Subcutaneous adipose tissue (tissue), 4 donors: ENCODE results near the gene ASCL4. TPM values are rescaled to one million over a fixed set of nuclear protein-coding genes. Genes with fewer than 3 reads are reported as not detected.

Source experiments
- total RNA-seq, 4 donors: library from RNA; depleted of rRNA; stranded (reverse); fragments of >200 nt; gene quantifications; one replicate each; pipeline ENCODE4 v1.1.0, GENCODE V29; 2016
- TF ChIP-seq, protein P1 (sequence below): fragments of 450-650 bp; IDR thresholded peaks from one replicate; pipeline ENCODE4 v1.5.1; 2016; ENCODE audit warnings: low read depth, mild to moderate bottlenecking, control low read depth, antibody characterized with exemption, moderate library complexity

ASCL4 gene, protein sequence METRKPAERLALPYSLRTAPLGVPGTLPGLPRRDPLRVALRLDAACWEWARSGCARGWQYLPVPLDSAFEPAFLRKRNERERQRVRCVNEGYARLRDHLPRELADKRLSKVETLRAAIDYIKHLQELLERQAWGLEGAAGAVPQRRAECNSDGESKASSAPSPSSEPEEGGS
- total RNA-seq: under 1 TPM in 1 of 4 donors, not detected in 3; 0.17 TPM

DNA sequence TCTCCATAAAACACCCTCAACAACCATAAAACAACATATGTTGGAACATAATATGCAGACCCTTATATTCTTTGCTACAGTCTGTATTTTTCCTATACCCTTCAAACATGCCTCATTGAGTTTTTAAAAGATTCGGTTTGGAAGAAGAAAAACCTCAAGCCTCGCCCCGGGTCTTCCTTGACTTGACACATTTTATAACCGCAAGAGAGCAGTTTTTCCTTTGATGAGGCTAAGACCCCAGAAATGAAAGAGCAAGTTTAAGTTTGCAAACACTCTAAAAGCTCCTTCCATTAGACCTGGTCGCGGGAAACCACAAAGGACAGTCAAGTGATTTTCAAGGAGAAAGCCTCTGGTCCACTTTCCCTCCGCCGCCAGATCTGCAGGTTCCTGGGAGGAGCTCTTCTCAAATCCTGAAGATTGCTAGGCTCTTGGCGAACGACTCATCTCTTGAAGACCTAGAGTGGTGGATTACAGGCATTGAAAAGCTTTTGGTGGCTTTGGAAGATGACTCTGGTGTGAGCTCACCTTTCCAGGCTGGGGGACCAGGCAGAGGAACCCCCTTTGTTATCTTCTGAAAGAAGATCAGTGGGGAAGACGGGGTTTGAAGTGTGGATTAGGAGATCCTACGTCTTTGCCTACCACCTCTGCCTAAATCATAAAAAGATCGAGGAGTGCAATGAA, at the start of gene ASCL4:
Gene ASCL4 (plus strand): TSS at position 356 of the 681 bp plus-strand sequence. CDS start 515 bp downstream, outside the sequence.
- TF ChIP-seq, protein P1, sequence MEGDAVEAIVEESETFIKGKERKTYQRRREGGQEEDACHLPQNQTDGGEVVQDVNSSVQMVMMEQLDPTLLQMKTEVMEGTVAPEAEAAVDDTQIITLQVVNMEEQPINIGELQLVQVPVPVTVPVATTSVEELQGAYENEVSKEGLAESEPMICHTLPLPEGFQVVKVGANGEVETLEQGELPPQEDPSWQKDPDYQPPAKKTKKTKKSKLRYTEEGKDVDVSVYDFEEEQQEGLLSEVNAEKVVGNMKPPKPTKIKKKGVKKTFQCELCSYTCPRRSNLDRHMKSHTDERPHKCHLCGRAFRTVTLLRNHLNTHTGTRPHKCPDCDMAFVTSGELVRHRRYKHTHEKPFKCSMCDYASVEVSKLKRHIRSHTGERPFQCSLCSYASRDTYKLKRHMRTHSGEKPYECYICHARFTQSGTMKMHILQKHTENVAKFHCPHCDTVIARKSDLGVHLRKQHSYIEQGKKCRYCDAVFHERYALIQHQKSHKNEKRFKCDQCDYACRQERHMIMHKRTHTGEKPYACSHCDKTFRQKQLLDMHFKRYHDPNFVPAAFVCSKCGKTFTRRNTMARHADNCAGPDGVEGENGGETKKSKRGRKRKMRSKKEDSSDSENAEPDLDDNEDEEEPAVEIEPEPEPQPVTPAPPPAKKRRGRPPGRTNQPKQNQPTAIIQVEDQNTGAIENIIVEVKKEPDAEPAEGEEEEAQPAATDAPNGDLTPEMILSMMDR: no peak

DNA sequence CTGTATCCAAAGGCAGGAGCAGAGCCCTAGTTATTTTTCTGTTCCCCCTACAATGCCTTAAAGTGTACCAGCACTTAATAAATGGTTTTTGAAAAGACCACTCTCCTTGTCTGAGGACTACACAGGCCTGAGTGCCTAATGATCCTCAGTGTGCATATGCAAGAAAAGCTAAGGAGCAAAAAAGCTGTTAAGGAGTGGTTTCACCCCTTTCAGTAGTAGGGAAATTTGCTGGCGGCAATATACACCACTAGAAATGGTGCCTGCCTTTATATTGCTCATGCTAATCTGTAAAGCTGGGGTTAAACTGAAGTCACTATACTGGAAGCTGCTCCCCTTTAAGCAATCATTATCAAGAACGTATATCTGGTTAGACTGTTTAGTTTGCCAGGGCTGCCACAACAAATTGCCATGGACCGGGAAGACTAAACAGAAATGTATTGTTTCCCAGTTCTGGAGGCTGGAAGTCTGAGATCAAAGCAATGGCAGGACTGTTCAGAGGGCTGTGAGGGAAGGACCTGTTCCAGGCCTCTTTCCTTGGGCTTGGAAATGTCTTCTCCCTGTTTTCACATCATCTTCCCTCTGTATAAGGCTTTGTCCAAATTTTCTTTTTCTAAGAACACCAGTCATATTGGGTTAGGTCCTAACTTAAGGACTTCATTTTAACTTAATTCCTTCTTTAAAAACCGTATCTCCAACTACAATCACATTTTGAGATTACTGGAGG, 43.7 kb upstream of the ASCL4 start:
- TF ChIP-seq, protein P1: no peak

GRCh38 chr12:107731366-107731765, 43.1 kb upstream of the ASCL4 start:
- TF ChIP-seq, protein P1: no peak

- TF ChIP-seq, protein P1: no peak
These were observed 42.1 kb upstream of the ASCL4 start for GRCh38 chr12:107732365-107732764.

DNA sequence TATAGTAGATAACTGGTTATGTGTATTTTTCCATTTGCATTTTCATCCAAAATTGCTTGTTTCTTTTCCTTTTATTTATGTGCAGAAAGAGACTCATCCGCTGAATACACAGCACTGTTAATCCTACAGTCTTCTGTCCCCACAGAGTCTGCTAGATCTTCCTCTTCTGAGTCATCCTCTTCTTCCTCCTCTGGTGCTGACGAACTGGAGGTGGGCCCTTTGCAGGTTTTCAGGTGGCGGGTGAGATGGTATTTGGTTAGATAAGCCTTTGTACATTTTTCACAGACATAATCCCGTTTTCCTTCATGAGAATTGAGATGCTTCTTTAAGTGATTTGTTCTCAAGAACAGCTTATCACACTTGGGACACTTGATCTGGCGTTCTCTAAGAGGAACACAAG, 40.4 kb upstream of the ASCL4 start:
- TF ChIP-seq, protein P1: no peak

- TF ChIP-seq, protein P1: no peak
These were observed 38.7 kb upstream of the ASCL4 start for GRCh38 chr12:107735763-107736162.

DNA sequence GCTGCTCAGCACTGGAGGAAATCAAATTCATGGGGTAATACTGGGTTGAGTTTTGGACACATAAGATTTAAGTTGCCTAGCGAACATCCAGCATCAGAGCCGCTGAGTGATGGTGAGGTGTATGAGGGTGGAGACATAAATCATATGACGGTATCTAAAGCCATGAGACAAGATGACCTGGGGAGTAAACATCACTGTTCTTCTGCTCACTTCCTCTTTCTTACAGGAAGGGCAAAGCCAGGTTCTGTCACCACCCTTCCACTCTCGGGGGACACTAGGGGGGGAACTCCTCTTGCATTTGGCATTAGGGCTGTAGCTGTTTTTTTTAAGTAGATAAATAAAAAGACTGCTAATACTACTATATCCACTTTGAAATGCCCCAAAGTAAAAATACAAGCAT, 37.6 kb upstream of the ASCL4 start:
- TF ChIP-seq, protein P1: no peak
